ENCODE data around the gene LCLAT1.

- TF ChIP-seq CTCF (IDR thresholded peaks at IDR 0.05; ENCODE audit: low read depth, low read length) (no peak), EZH2phosphoT487 (IDR thresholded peaks at IDR 0.05; ENCODE audit: low read depth) (no peak)
Observed at GRCh38 chr2:30434708-30435107, 12.3 kb upstream of the LCLAT1 start.

Measured in OCI-LY3 (cell line).